HCT116 (cell line): Measurements from ENCODE around the gene NEUROG3. TPM values are rescaled to one million over a fixed set of nuclear protein-coding genes. Genes with fewer than 3 reads are reported as not detected.

Source experiments
- ATAC-seq: fragments of 200-7000 bp; cut with Tn5 transposase; 2 replicates; pipeline ENCODE4 v1.9.1; 2020; ENCODE audit warnings: mild to moderate bottlenecking, moderate library complexity
- BruUV-seq: library from RNA; stranded (reverse); fragments of 400-500 nt; replicated peaks from 2 replicates; lab custom pipeline; 2021; lab: Mats Ljungman, UMichigan
- CTCF ChIA-PET: fragments of 300-600 bp; sonication (Branson Sonifier 250); formaldehyde crosslinking; loops from one replicate; lab custom pipeline; 2021; ENCODE audit warnings: antibody characterized with exemption; lab: Charles Lee
- POLR2A ChIA-PET: fragments of 300-600, 350-600 bp; sonication (Branson Sonifier 250); formaldehyde crosslinking; loops from one replicate; lab custom pipeline; 2021; ENCODE audit warnings: antibody characterized with exemption; lab: Charles Lee
- RAD21 ChIA-PET, 2 experiments: fragments of 300-600 bp; sonication (Branson Sonifier 250); formaldehyde crosslinking; loops; one replicate each; lab custom pipeline; 2023; ENCODE audit warnings: low total read pairs in 2 of 2; ENCODE audit not compliant: uncharacterized antibody in 2 of 2, unreplicated experiment in 2 of 2, low non-redundant PET in 1 of 2; lab: Charles Lee
- DNase-seq: peaks from one replicate; pipeline ENCODE4 v3.0.0-alpha.2; 2010; ENCODE audit warnings: low read depth, low spot score
- H2AFZ ChIP-seq: fragments of 200-600 bp; shearing (Covaris generic), sonication (generic); 2 replicates; pipeline ENCODE4 v1.6.1; 2017; ENCODE audit warnings: low read depth, mixed run types, mixed read lengths, antibody characterized with exemption, low read length; ENCODE audit not compliant: poor library complexity, severe bottlenecking
- H3K27ac ChIP-seq: 2 replicates; pipeline ENCODE4 v1.5.1; 2012; ENCODE audit warnings: low read depth, low read length
- H3K27me3 ChIP-seq: fragments of 200-600 bp; sonication (generic); 2 replicates; pipeline ENCODE4 v1.6.1; 2016; ENCODE audit warnings: mixed run types, low read length, mixed read lengths; ENCODE audit not compliant: insufficient read depth
- H3K36me3 ChIP-seq, 2 experiments: fragments of 200-500 bp in 1 of 2; fragments of 200-600 bp in 1 of 2; sonication (Bioruptor generic) in 1 of 2; sonication (generic) in 1 of 2; 2 replicates each; pipeline versions ENCODE4 v1.5.1 to v1.6.1; 2014 to 2016; ENCODE audit warnings: low read length in 2 of 2, inconsistent platforms in 1 of 2, mixed read lengths in 1 of 2, mixed run types in 1 of 2; ENCODE audit not compliant: insufficient read depth in 2 of 2, control insufficient read depth in 1 of 2
- H3K4me1 ChIP-seq, 2 experiments: fragments of 200-600 bp in 1 of 2; sonication (generic) in 1 of 2; 2 replicates each; pipeline versions ENCODE4 v1.5.1 to v1.6.1; 2012 to 2017; ENCODE audit warnings: low read length in 2 of 2, inconsistent platforms in 1 of 2, mild to moderate bottlenecking in 1 of 2, mixed read lengths in 1 of 2, mixed run types in 1 of 2, moderate library complexity in 1 of 2; ENCODE audit not compliant: insufficient read depth in 2 of 2, control insufficient read depth in 1 of 2
- H3K4me2 ChIP-seq: fragments of 200-600 bp; sonication (generic); 2 replicates; pipeline ENCODE4 v1.6.1; 2017; ENCODE audit warnings: mixed run types, low read length, mixed read lengths
- H3K4me3 ChIP-seq, 2 experiments: fragments of 200-600 bp in 1 of 2; sonication (generic) in 1 of 2; replicated peaks in 1 of 2; 2 replicates each; pipeline ENCODE4 v1.5.1; 2011 to 2016; ENCODE audit warnings: low read length in 2 of 2, control low read depth in 1 of 2, low read depth in 1 of 2, mild to moderate bottlenecking in 1 of 2, mixed read lengths in 1 of 2, mixed run types in 1 of 2
- H3K79me2 ChIP-seq: fragments of 200-600 bp; sonication (generic); 2 replicates; pipeline ENCODE4 v1.6.1; 2017; ENCODE audit warnings: mild to moderate bottlenecking, mixed run types, low read length, moderate library complexity, mixed read lengths; ENCODE audit not compliant: insufficient read depth
- H3K9ac ChIP-seq: fragments of 200-600 bp; sonication (generic); 2 replicates; pipeline ENCODE4 v1.6.1; 2016; ENCODE audit warnings: low read length, mixed read lengths
- H3K9me2 ChIP-seq: fragments of 200-600 bp; sonication (generic), shearing (Covaris generic); 2 replicates; pipeline ENCODE4 v1.6.1; 2017; ENCODE audit warnings: mixed run types, mild to moderate bottlenecking, moderate library complexity; ENCODE audit not compliant: insufficient read depth
- H3K9me3 ChIP-seq, 2 experiments: fragments of 200-500 bp in 1 of 2; fragments of 200-600 bp in 1 of 2; sonication (Bioruptor generic) in 1 of 2; sonication (generic) in 1 of 2; 2 replicates each; pipeline ENCODE4 v1.6.1; 2014 to 2017; ENCODE audit warnings: low read length in 2 of 2, mixed read lengths in 2 of 2, inconsistent platforms in 1 of 2, low read depth in 1 of 2, mild to moderate bottlenecking in 1 of 2, mixed run types in 1 of 2, moderate library complexity in 1 of 2; ENCODE audit not compliant: control insufficient read depth in 1 of 2, insufficient read depth in 1 of 2
- H4K20me1 ChIP-seq: fragments of 200-600 bp; sonication (generic), shearing (Covaris generic); 2 replicates; pipeline ENCODE4 v1.6.1; 2017; ENCODE audit warnings: mixed run types, mild to moderate bottlenecking, moderate library complexity; ENCODE audit not compliant: insufficient read depth
- ATF3 ChIP-seq: IDR thresholded peaks from 2 replicates; pipeline ENCODE4 v1.6.1; 2012
- CEBPB ChIP-seq: IDR thresholded peaks from 2 replicates; pipeline ENCODE4 v1.6.1; 2012; ENCODE audit warnings: low read depth
- EGR1 ChIP-seq: IDR thresholded peaks from 2 replicates; pipeline ENCODE4 v1.6.1; 2012; ENCODE audit warnings: low read depth
- EZH2phosphoT487 ChIP-seq: fragments of 200-600 bp; IDR thresholded peaks from 2 replicates; pipeline ENCODE4 v1.6.1; 2018; ENCODE audit warnings: antibody characterized with exemption, borderline replicate concordance
- FOSL1 ChIP-seq: IDR thresholded peaks from 2 replicates; pipeline ENCODE4 v1.6.1; 2012; ENCODE audit warnings: low read depth
- MAX ChIP-seq: IDR thresholded peaks from 2 replicates; pipeline ENCODE4 v1.6.1; 2012
- RAD21 ChIP-seq: IDR thresholded peaks from 2 replicates; pipeline ENCODE4 v1.6.1; 2012; ENCODE audit warnings: low read depth, mild to moderate bottlenecking
- REST ChIP-seq: IDR thresholded peaks from 2 replicates; pipeline ENCODE4 v1.6.1; 2012; ENCODE audit warnings: low read depth
- SP1 ChIP-seq: IDR thresholded peaks from 2 replicates; pipeline ENCODE4 v1.6.1; 2012; ENCODE audit warnings: low read depth
- TCF7L2 ChIP-seq: IDR thresholded peaks from 2 replicates; pipeline ENCODE4 v1.7.0; 2011; ENCODE audit warnings: borderline replicate concordance, inconsistent platforms; ENCODE audit not compliant: insufficient read depth, insufficient read length; ENCODE audit errors: extremely low read depth
- YY1 ChIP-seq: IDR thresholded peaks from 2 replicates; pipeline ENCODE4 v1.6.1; 2011; ENCODE audit warnings: low read length, low read depth, moderate library complexity, mild to moderate bottlenecking; ENCODE audit not compliant: insufficient replicate concordance; ENCODE audit errors: extremely low read depth
- ZBTB33 ChIP-seq: IDR thresholded peaks from 2 replicates; pipeline ENCODE4 v1.6.1; 2011; ENCODE audit warnings: mild to moderate bottlenecking, low read length, moderate library complexity; ENCODE audit not compliant: insufficient replicate concordance; ENCODE audit errors: extremely low read depth
- ZNF274 ChIP-seq: fragments of 200-500 bp; sonication (Bioruptor generic); IDR thresholded peaks from 2 replicates; pipeline ENCODE4 v1.6.1; 2014; ENCODE audit warnings: mild to moderate bottlenecking, low read depth, low read length, inconsistent platforms
- intact Hi-C: fragments of 100-400 bp; cut with micrococcal nuclease; formaldehyde crosslinking; loops from 2 replicates; pipeline ENCODE4 v1.10.0; 2022
- total RNA-seq: library from RNA; stranded (reverse); gene quantifications from one replicate; pipeline ENCODE4 v1.2.1, GENCODE V29; 2021; ENCODE audit not compliant: unreplicated experiment

Gene NEUROG3
- total RNA-seq, 1 experiment from 2014 or later = not detected

- BruUV-seq = no TSS peak
- CTCF ChIA-PET = no interaction called here
These were observed 9.9 kb upstream of the NEUROG3 start for GRCh38 chr10:69583106-69583505.

More at GRCh38 chr10:69583106-69583505, 9.9 kb upstream of the NEUROG3 start:
- no peak overlapping the region for H2AFZ ChIP-seq
- intact Hi-C loops = no loop called here
- H3K4me2 ChIP-seq = no peak overlapping the region
- RAD21 ChIA-PET = no interaction called here
- no peak for DNase-seq
- POLR2A ChIA-PET = no interaction called here
- H3K9me2 ChIP-seq = no peaks in the 10 kb centered on the region
- no peaks in the 10 kb centered on the region for H4K20me1 ChIP-seq
- TF ChIP-seq RAD21 (no peak), ZBTB33 (no peak), SP1 (no peak), ATF3 (no peak), EZH2phosphoT487 (no peak), YY1 (no peak), REST (no peak), TCF7L2 (no peak), CEBPB (no peak), ZNF274 (no peak), EGR1 (no peak), MAX (no peak), FOSL1 (no peak)
- TF ChIP-seq, all 23 proteins: peak for 0
- Histone ChIP-seq H3K4me1 (no peaks in the 10 kb centered on the region), H3K27me3 (peaks cover 23% of the 10 kb centered on the region), H3K79me2 (no peaks in the 10 kb centered on the region), H3K9ac (no peak overlapping the region), H3K4me3 (no peak overlapping the region), H3K9me3 (no peaks in the 10 kb centered on the region), H3K36me3 (no peaks in the 10 kb centered on the region), H3K27ac (no peak overlapping the region)
- ATAC-seq = no peak
